Activated CD8-positive, alpha-beta memory T cell treated with anti-CD3 and anti-CD28 coated beads for 36 hours (primary cell): ENCODE results near the gene SHC2. TPM values are rescaled to one million over a fixed set of nuclear protein-coding genes. Genes with fewer than 3 reads are reported as not detected.
"Not testable (repeated sequence)": the region's sequence is repeated elsewhere in the genome, so short reads cannot be mapped to it uniquely, and the experiment has no call there.

ENCODE experiments used
- CTCF ChIA-PET: fragments of 350-600 bp; sonication (Branson Sonifier 250); formaldehyde crosslinking; loops from one replicate; lab custom pipeline; 2021; ENCODE audit warnings: antibody characterized with exemption; lab: Charles Lee
- POLR2A ChIA-PET: fragments of 350-600 bp; sonication (Branson Sonifier 250); formaldehyde crosslinking; loops from one replicate; lab custom pipeline; 2021; ENCODE audit warnings: antibody characterized with exemption; lab: Charles Lee
- total RNA-seq, 2 experiments: library from RNA; stranded (reverse); gene quantifications; one replicate each; pipeline ENCODE4 v1.2.3, GENCODE V29; 2021

Gene SHC2
- total RNA-seq, 2 experiments from 2014 or later = not detected

- CTCF ChIA-PET = no interaction called here
- POLR2A ChIA-PET = no interaction called here
These were observed 76.0 kb downstream of the SHC2 start for GRCh38 chr19:384799-385169.

DNA sequence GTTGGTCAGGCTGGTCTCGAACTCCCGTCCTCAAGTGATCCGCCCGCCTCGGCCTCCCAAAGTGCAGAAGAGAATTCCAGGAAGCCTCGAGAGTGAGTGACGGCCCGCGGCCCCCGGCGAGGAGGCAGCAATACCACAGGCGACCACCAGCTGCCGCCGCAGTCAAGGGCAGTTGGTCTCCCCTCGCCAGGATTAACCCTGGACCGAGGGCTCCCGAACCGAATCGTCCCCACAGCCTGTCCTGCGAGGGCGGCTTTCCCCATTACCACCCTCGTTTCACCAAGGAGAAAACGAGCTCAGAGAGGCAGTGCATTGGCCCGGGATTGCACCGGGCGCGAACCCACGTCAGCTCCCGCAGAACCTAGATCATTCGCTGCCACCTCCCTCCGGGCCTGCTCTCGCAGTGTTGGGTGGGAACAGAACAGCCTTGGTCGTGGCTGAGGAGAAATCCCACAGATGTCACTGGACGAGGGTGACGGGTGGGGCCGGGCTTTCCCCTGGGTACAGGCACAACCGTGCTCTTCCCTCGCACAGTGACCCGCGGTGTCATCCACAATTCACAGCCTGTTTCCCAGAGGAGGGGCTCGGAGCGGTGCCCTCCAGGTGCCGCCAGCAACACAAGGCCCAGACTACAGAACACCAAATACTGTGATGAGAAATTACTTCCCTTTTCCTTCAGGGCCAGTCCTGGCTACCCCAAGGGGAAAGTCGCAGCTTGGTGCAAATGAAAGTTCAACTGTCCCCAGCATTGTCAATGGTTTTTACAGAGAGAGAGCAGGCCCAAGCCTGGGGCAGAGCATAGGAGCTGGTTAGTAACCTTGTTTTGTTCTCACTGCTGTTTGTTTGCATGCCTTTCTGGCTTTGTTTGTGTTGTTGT is 76.7 kb downstream of the SHC2 start:
- POLR2A ChIA-PET = no interaction called here
- CTCF ChIA-PET = no interaction called here

DNA sequence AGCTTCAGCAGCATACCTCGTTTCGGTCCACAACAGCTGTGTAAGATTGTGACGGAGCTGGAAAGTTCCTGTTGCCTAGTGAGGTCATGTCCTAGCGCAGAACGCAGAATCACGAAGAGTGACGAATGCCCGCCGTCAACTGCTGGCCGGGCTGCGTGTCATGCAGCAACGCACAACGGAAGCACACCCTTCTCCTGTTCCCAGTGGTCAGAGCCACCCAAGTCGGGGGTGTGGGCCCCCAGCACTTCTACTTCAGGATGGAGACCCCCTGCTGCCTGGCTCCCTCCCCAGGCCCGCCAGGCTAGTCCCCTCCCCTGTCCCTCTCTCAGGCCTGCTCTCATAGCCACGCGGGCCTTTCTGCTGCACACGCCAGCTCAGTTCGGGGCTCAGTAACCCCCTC is 77.8 kb downstream of the SHC2 start:
- ChIA-PET POLR2A (no interaction called here), CTCF (no interaction called here)

GRCh38 chr19:382578-382977 is 78.3 kb downstream of the SHC2 start:
- CTCF ChIA-PET, POLR2A ChIA-PET: not testable (repeated sequence)

DNA sequence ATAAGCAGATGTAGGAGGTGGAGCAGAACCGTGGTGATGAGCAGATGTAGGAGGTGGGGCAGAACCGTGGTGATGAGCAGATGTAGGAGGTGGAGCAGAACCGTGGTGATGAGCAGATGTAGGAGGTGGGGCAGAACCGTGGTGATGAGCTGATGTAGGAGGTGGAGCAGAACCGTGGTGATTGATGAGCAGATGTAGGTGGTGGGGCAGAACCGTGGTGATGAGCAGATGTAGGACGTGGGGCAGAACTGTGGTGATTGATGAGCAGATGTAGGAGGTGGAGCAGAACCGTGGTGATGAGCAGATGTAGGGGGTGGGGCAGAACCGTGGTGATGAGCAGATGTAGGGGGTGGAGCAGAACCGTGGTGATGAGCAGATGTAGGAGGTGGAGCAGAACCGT is 78.9 kb downstream of the SHC2 start:
- CTCF ChIA-PET, POLR2A ChIA-PET: not testable (repeated sequence)

DNA sequence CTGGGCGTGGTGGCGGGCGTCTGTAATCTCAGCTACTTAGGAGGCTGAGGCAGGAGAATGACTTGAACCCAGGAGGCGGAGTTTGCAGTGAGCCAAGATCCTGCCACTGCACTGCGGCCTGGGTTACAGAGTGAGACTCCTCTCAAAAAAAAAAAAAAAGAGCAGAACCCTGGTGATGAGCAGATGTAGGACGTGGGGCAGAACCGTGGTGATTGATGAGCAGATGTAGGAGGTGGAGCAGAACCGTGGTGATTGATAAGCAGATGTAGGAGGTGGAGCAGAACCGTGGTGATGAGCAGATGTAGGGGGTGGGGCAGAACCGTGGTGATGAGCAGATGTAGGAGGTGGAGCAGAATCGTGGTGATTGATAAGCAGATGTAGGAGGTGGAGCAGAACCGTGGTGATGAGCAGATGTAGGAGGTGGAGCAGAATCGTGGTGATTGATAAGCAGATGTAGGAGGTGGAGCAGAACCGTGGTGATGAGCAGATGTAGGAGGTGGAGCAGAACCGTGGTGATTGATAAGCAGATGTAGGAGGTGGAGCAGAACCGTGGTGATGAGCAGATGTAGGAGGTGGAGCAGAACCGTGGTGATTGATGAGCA is 80.1 kb downstream of the SHC2 start:
- CTCF ChIA-PET, POLR2A ChIA-PET: not testable (repeated sequence)

DNA sequence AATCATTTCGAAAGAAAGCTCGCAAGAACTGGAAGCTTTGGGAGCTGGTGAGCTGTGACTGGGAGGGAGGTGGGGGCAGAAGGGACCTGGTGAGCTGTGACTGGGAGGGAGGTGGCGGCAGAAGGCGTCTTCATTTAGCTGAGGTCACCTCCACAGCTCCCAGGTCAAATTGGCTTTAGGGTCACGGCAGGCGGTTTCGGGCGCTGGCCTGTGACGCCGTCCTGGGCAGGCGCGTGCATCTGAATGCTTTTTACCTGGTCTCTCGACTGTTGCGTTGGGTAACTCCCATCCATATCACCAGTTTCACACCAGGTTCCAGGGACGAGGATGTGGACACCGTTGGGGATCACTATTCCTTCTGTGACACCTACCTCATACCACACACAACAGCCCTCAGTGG is 81.0 kb downstream of the SHC2 start:
- ChIA-PET CTCF (no interaction called here), POLR2A (interaction anchor here (0.6 kb wide), 1 partner anchor 33 kb away, joined by 5 read pairs; no protein-coding TSS in a partner anchor)

GRCh38 chr19:378706-379105 is 82.1 kb downstream of the SHC2 start:
- CTCF ChIA-PET = no interaction called here
- POLR2A ChIA-PET = no interaction called here

DNA sequence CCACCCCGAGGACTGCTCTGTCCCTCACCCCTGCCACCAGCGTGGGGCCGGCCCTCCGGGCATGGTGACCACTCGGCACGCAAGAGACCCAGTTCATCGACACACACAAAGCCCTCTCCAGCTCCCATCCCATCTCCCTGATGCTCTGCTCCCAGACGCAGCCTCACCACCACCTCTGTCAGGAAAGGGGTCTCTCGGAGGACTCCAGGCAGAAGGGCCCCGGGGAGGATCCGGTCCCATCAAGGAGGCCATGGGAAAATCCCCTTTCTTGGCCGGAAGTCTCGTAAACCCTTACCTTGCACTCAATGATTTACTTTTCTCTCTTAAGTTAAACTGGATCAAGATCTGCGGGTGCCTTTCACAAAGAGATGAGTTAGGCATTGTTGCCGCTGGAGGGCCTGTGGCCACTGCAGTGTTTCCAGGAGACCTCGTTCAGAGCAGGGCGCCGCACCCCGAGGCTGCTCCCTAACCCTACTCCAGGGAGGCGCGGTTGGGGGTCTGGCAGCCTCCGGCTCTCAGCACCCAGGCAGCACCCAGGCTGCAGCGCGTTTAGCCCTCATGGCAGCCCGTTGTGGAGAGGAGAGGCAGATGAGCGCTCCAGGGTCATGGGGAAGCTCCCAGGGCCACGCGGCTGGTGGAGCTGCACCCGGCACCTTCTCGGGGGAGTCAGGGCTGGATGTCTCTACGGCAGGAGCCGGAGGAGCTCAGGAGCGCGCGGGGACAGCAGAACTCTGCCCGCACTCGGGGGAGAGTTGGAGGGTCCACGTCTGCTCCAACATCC is 82.8 kb downstream of the SHC2 start:
- POLR2A ChIA-PET = no interaction called here
- CTCF ChIA-PET = no interaction called here

DNA sequence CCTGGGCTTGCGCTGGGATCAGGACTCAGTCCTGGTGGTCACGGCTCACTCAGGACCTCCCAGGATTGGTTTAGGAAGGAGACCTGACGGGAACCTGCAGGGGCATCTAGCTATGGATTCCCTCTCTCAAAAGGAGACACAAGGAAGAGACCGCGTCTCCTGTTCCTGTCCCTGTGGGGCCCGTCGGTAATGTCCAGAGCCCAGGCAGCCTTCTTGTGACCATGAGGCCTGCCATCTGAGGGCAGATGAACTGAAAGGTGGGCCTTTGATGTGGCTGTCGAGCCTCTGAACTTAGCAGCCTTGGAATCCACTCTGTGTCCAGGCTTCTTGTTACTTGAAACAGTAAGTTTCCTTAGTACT is 84.7 kb downstream of the SHC2 start:
- POLR2A ChIA-PET = no interaction called here
- CTCF ChIA-PET = no interaction called here

DNA sequence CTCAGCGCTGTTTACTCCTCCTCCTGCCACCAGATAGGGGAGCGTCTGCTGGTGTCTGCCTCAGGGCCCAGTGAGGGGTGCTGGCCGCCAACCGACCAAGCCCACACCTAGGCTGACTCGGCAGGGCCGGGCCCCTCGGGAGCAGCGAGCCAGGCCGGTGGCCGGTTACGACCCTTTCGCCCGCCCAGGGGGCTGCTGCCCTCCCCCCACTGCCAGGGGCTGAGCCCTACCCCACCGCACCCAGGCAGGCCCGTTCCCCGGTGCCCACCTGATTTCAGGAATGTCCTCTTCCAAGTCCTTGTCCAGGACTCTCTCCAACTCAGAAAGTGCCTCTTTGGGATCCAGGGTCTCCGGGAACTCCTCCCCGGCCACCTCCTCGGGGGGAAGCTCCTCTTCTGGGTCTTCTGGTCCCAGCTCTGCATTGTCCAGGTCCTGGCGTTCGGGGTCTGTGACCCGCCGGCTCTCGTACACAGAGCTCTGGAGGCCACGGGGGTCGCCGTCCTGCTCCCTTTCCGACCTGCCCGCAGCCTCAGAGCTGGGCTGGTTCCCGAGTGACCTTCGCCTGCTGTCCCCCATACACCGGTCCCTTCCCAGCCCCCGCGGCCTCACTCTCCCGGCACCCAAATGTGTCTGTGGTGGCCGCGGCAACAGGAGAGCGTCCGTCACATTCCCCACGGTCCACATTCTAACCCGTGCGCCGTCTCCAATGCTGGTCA is 85.3 kb downstream of the SHC2 start:
- CTCF ChIA-PET = no interaction called here
- POLR2A ChIA-PET = interaction anchor here (0.5 kb wide), 1 partner anchor 106 kb away, joined by 7 read pairs; no protein-coding TSS in a partner anchor

- ChIA-PET CTCF (no interaction called here), POLR2A (no interaction called here)
These were observed 86.0 kb downstream of the SHC2 start for GRCh38 chr19:374886-375235.

- POLR2A ChIA-PET = no interaction called here
- CTCF ChIA-PET = no interaction called here
These were observed 86.5 kb downstream of the SHC2 start for GRCh38 chr19:374183-374885.

DNA sequence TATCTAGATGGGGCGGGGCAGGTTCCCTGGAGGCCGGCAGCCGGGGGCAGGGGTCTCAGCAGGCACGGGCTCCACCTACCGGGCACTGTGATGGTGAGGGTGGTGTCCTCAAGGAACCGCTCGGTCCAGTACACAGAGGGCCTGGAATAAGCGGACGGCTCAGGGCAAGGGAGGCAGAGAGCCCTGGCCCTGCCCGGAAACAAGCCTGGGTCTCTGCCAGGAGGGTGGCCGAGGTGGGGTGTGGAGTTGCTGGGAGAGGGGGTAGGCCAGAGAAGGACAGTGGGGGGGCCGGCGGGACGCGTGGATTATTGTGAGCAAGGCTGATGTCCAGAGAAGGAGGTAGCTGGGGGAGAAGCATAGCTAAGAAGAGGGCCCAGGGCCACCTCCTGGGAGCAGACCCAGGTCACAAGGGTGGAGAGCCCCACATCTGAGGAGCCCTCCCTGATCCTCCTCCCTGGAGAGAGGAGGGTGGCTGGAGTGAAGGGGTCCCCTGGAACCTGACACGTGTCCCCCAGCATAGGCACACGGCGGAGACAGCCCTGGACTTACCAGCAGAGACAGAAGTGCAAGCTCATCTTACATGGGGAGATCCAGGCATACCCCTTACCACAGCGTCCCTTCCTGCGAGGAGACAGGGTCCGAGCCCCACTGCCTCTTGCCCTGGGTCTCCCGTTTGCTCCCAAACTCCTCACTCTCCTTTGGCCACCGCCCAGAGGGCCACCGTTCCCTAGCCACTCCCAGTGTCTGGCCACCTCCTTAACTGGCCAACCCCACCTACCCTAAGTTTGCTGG is 87.2 kb downstream of the SHC2 start:
- ChIA-PET POLR2A (no interaction called here), CTCF (interaction anchor here (0.7 kb wide), 1 partner anchor 10 kb away, joined by 3 read pairs; no protein-coding TSS in a partner anchor)

GRCh38 chr19:372306-372890 is 88.4 kb downstream of the SHC2 start:
- ChIA-PET CTCF (no interaction called here), POLR2A (no interaction called here)

DNA sequence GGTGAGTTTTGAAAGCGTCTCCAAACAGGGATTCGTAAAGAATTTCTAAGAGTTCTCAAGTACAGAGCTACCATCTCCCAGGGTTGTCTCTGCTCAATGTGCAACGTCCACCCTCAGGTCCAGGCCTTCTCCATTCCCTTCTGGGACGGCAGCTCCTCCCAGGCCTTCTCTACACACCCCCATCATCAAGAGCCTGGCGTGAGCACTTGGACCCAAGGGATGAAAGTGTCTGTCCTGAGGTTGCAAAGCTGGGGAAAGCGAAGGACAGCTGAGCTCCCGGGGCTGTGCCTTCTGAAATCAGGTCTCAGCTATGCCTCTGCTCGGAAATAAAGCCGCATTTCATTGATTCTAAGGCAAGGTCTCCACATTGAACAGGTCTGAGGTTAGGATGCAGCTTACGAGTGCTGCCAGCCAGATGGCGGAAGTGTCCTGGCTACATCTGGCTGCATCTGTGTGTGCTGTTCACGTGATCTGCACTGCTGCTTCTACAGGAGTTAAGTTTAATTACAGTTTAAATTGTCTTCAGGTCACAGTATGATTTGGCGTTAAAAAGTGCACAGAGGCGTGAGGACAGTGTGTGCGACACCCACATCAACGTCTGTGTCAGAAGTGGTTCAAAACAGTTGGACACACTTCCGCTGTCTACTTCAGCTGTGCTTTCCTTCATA is 89.2 kb downstream of the SHC2 start:
- ChIA-PET POLR2A (no interaction called here), CTCF (no interaction called here)

DNA sequence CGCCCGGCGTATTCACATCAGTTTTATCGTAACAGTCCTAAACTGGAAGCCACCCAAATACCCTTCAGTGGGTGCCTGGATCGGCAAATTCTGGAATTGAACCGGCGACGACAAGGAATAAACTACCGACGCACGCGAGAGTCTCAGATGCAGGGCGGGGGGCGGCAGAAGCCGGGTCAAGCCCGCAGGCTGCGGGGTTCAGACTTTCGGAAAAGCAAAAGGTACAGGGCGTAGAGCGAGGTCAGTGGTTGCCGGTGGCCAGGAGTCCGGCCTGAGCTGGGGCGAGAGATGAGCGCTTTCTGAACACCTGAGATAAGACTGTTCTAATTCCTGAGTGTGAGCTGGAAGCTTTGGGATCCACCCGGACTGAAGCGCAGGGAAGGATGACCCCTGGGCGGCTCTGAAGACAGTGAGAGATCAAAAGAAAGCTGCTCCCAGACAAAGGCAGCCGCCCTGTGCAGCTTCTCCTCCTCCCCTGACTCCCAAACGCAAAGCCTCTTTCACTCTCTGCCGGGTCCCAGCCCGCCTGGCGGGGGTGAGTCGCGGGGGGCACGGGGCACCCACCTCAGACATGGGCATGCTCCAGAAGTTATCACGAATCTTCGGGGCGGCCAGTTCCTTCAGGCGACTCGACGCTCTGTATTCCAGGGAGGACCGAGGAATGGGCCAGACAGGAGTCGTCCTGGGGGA is 90.0 kb downstream of the SHC2 start:
- ChIA-PET CTCF (no interaction called here), POLR2A (no interaction called here)
